DOHH2 (cell line): ENCODE results near the gene TTC39A.

Source experiments
- CTCF ChIP-seq: fragments of 200-600 bp; sonication (generic); IDR thresholded peaks from one replicate; pipeline ENCODE4 v1.5.1; 2014; ENCODE audit warnings: antibody characterized with exemption, mild to moderate bottlenecking, low read depth, low read length; ENCODE audit not compliant: poor library complexity, severe bottlenecking
- EZH2phosphoT487 ChIP-seq: fragments of 200-600 bp; sonication (generic); IDR thresholded peaks from 2 replicates; pipeline ENCODE4 v1.6.1; 2017; ENCODE audit warnings: borderline replicate concordance, mild to moderate bottlenecking, antibody characterized with exemption, low read length, moderate library complexity, mixed read lengths

- TF ChIP-seq CTCF (no peak), EZH2phosphoT487 (peak; percentile 89; the same call in 1 of the 2 replicates)
Measured at GRCh38 chr1:51329443-51330325, 678 bp downstream of the TTC39A start.
